RWPE1 (cell line): ENCODE measurements around the gene SH3RF3.

Experiments used
- CTCF ChIA-PET: fragments of 350-600 bp; sonication (Branson Sonifier 250); formaldehyde crosslinking; extraction: SDS; loops from one replicate; lab custom pipeline; 2021; lab: Yijun Ruan, JAX
- POLR2A ChIA-PET: fragments of 400-600 bp; formaldehyde crosslinking; extraction: SDS; loops from one replicate; lab custom pipeline; 2020; ENCODE audit warnings: antibody characterized with exemption; ENCODE audit not compliant: low non-redundant PET; lab: Yijun Ruan, JAX
- DNase-seq: peaks from one replicate; pipeline ENCODE4 v3.0.0; 2012; ENCODE audit warnings: low spot score
- H3K27ac ChIP-seq: fragments of 450-650 bp; 2 replicates; pipeline ENCODE4 v1.5.1; 2017
- CTCF ChIP-seq: fragments of 450-650 bp; conservative IDR thresholded peaks from 2 replicates; pipeline ENCODE4 v1.5.1; 2017; ENCODE audit warnings: low read depth, mild to moderate bottlenecking

SH3RF3 gene

GRCh38 chr2:109332880-109333279 is 203.9 kb downstream of the SH3RF3 start:
- POLR2A ChIA-PET: no interaction called here
- DNase-seq: no peak
- TF ChIP-seq CTCF: no peak
- CTCF ChIA-PET: interaction anchor here (0.6 kb wide), 1 partner anchor 201 kb away, joined by 3 read pairs; no protein-coding TSS in a partner anchor
- peak overlapping the region; percentile 94 for H3K27ac ChIP-seq

GRCh38 chr2:109333414-109334210 is 204.6 kb downstream of the SH3RF3 start:
- POLR2A ChIA-PET: no interaction called here
- DNase-seq: no peak
- CTCF ChIA-PET: interaction anchor here (0.6 kb wide), 1 partner anchor 202 kb away, joined by 3 read pairs; no protein-coding TSS in a partner anchor
- TF ChIP-seq CTCF: no peak
- H3K27ac ChIP-seq: no peak overlapping the region

- CTCF ChIA-PET: no interaction called here
- DNase-seq: no peak
- H3K27ac ChIP-seq: peak overlapping the region; percentile 72
- POLR2A ChIA-PET: no interaction called here
- TF ChIP-seq CTCF: no peak
These were observed 206.7 kb downstream of the SH3RF3 start for GRCh38 chr2:109335631-109336176.

- H3K27ac ChIP-seq: peak overlapping the region; percentile 37; the same call in 1 of the 2 replicates
- no peak for TF ChIP-seq CTCF
- ChIA-PET POLR2A (no interaction called here), CTCF (no interaction called here)
- DNase-seq: no peak
These were observed 207.3 kb downstream of the SH3RF3 start for GRCh38 chr2:109336296-109336695.

- no peak for DNase-seq
- ChIA-PET CTCF (no interaction called here), POLR2A (no interaction called here)
- no peak for TF ChIP-seq CTCF
- H3K27ac ChIP-seq: no peak overlapping the region
These were observed 208.2 kb downstream of the SH3RF3 start for GRCh38 chr2:109337221-109337620.

GRCh38 chr2:109339519-109339966 is 210.5 kb downstream of the SH3RF3 start:
- POLR2A ChIA-PET: no interaction called here
- no peak for DNase-seq
- CTCF ChIA-PET: interaction anchor here (0.5 kb wide), 1 partner anchor 27 kb away, joined by 6 read pairs; no protein-coding TSS in a partner anchor
- no peak for TF ChIP-seq CTCF
- peak overlapping the region; percentile 47; the same call in 1 of the 2 replicates for H3K27ac ChIP-seq
